ENCODE results near the gene ZNF644. TPM values are rescaled to one million over a fixed set of nuclear protein-coding genes. Genes with fewer than 3 reads are reported as not detected.

ZNF644 gene
- total RNA-seq, 1 experiment from 2014 or later: 46.2 TPM

DNA sequence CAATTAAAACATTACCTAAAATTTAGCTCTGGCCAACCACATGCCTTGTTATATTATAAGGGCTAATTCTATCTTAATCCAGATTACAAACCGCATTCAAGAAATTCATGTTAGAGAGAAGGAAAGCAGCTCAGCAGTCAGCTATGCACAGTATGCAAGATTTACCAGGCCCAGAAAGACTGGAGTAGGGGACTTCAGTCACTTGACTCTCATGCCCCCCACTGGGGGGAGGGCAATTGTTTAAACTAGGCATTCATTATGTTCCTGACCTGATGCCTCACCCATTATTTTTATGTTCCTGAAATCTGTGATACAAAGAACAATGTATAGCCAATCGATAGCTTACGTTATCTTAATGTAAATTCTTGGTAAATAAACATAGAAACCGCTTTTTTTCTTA is 96.9 kb downstream of the ZNF644 start:
- BruUV-seq (replicated peaks): no TSS peak
- CTCF ChIA-PET: interaction anchor here (1.0 kb wide), 1 partner anchor 811 kb away, joined by 3 read pairs; no protein-coding TSS in a partner anchor
- Mint-ChIP-seq H3K9me3 (ENCODE audit: unreplicated experiment) (peaks cover 7% of the 10 kb centered on the region), H3K27me3 (ENCODE audit: insufficient read depth, unreplicated experiment) (no peaks in the 10 kb centered on the region), H3K4me3 (ENCODE audit: unreplicated experiment) (no peak overlapping the region), H3K36me3 (ENCODE audit: insufficient read depth, unreplicated experiment) (peaks cover 11% of the 10 kb centered on the region), H3K27ac (ENCODE audit: low read depth, unreplicated experiment) (no peak overlapping the region), H3K4me1 (ENCODE audit: insufficient read depth, unreplicated experiment) (peaks cover 20% of the 10 kb centered on the region)
- intact Hi-C loops (cut with micrococcal nuclease): no loop called here
- DNase-seq (ENCODE audit: unreplicated experiment): no peak
- POLR2A ChIA-PET: interaction anchor here (1.5 to 1.8 kb wide), 2 partner anchors 10 to 27 kb away, joined by 3 to 5 read pairs; no protein-coding TSS in a partner anchor
- TF ChIP-seq, protein P1, sequence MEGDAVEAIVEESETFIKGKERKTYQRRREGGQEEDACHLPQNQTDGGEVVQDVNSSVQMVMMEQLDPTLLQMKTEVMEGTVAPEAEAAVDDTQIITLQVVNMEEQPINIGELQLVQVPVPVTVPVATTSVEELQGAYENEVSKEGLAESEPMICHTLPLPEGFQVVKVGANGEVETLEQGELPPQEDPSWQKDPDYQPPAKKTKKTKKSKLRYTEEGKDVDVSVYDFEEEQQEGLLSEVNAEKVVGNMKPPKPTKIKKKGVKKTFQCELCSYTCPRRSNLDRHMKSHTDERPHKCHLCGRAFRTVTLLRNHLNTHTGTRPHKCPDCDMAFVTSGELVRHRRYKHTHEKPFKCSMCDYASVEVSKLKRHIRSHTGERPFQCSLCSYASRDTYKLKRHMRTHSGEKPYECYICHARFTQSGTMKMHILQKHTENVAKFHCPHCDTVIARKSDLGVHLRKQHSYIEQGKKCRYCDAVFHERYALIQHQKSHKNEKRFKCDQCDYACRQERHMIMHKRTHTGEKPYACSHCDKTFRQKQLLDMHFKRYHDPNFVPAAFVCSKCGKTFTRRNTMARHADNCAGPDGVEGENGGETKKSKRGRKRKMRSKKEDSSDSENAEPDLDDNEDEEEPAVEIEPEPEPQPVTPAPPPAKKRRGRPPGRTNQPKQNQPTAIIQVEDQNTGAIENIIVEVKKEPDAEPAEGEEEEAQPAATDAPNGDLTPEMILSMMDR (IDR thresholded peaks at IDR 0.05; ENCODE audit: unreplicated experiment): no peak

DNA sequence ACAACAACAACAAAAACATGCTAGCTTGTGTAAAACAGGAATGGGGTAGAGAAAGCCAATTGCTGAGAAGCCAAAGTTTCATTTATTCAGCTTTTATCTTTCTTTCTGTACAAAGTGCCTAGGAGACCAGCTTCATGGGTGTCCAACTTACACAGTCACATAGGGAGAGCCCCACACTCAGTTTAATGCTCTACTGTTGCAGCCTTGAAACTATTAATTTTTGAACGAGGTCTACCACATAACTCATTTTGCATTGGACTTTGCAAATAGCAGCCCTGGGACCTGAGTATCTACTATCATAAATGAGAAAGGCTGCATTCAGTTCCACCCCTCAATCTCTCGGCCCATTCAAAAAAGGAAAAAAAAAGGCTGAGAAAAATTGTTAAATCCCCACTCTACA is 98.8 kb downstream of the ZNF644 start:
- intact Hi-C loops (cut with micrococcal nuclease): no loop called here
- CTCF ChIA-PET: interaction anchor here (0.7 kb wide), 1 partner anchor 12 kb away, joined by 4 read pairs; no protein-coding TSS in a partner anchor
- Mint-ChIP-seq H3K27me3 (ENCODE audit: insufficient read depth, unreplicated experiment) (no peaks in the 10 kb centered on the region), H3K27ac (ENCODE audit: low read depth, unreplicated experiment) (no peak overlapping the region), H3K9me3 (ENCODE audit: unreplicated experiment) (no peaks in the 10 kb centered on the region), H3K4me1 (ENCODE audit: insufficient read depth, unreplicated experiment) (peaks cover 24% of the 10 kb centered on the region), H3K4me3 (ENCODE audit: unreplicated experiment) (no peak overlapping the region), H3K36me3 (ENCODE audit: insufficient read depth, unreplicated experiment) (peaks cover 11% of the 10 kb centered on the region)
- POLR2A ChIA-PET: no interaction called here
- TF ChIP-seq, protein P1 (IDR thresholded peaks at IDR 0.05; ENCODE audit: unreplicated experiment): no peak
- no TSS peak for BruUV-seq (replicated peaks)
- no peak for DNase-seq (ENCODE audit: unreplicated experiment)

GRCh38 chr1:90922202-90922601 is 99.6 kb downstream of the ZNF644 start:
- no peaks in the 10 kb centered on the region for H3K9me3 Mint-ChIP-seq (ENCODE audit: unreplicated experiment)
- DNase-seq (ENCODE audit: unreplicated experiment): no peak
- no peaks in the 10 kb centered on the region for H3K27me3 Mint-ChIP-seq (ENCODE audit: insufficient read depth, unreplicated experiment)
- intact Hi-C loops (cut with micrococcal nuclease): no loop called here
- CTCF ChIA-PET: interaction anchor here (0.6 to 0.7 kb wide), 2 partner anchors 66 to 145 kb away, joined by 3 read pairs; no protein-coding TSS in a partner anchor
- BruUV-seq (replicated peaks): no TSS peak
- peaks cover 15% of the 10 kb centered on the region for H3K36me3 Mint-ChIP-seq (ENCODE audit: insufficient read depth, unreplicated experiment)
- TF ChIP-seq, protein P1 (IDR thresholded peaks at IDR 0.05; ENCODE audit: unreplicated experiment): no peak
- POLR2A ChIA-PET: no interaction called here
- peaks cover 24% of the 10 kb centered on the region for H3K4me1 Mint-ChIP-seq (ENCODE audit: insufficient read depth, unreplicated experiment)
- H3K4me3 Mint-ChIP-seq (ENCODE audit: unreplicated experiment): no peak overlapping the region
- no peak overlapping the region for H3K27ac Mint-ChIP-seq (ENCODE audit: low read depth, unreplicated experiment)

GRCh38 chr1:90919900-90920299 is 101.9 kb downstream of the ZNF644 start:
- intact Hi-C loops (cut with micrococcal nuclease): no loop called here
- ChIA-PET POLR2A (interaction anchor here (0.9 to 1.7 kb wide), 4 partner anchors 7 to 201 kb away, joined by 3 to 4 read pairs (median 4); no protein-coding TSS in a partner anchor), CTCF (interaction anchor here (0.5 to 1.2 kb wide), 3 partner anchors 10 to 444 kb away, joined by 3 to 5 read pairs (median 4); no protein-coding TSS in a partner anchor)
- Mint-ChIP-seq H3K27me3 (ENCODE audit: insufficient read depth, unreplicated experiment) (no peaks in the 10 kb centered on the region), H3K9me3 (ENCODE audit: unreplicated experiment) (no peaks in the 10 kb centered on the region), H3K27ac (ENCODE audit: low read depth, unreplicated experiment) (peak overlapping the region; percentile 6), H3K36me3 (ENCODE audit: insufficient read depth, unreplicated experiment) (peaks cover 14% of the 10 kb centered on the region), H3K4me3 (ENCODE audit: unreplicated experiment) (no peak overlapping the region), H3K4me1 (ENCODE audit: insufficient read depth, unreplicated experiment) (peaks cover 10% of the 10 kb centered on the region)
- no peak for DNase-seq (ENCODE audit: unreplicated experiment)
- TF ChIP-seq, protein P1 (IDR thresholded peaks at IDR 0.05; ENCODE audit: unreplicated experiment): no peak
- BruUV-seq (replicated peaks): no TSS peak

Data from MCF 10A (cell line).